Type B pancreatic cell (in vitro differentiated cells): ENCODE data around the gene MMP28. TPM values are rescaled to one million over a fixed set of nuclear protein-coding genes. Genes with fewer than 3 reads are reported as not detected.

Experiments used
- DNase-seq: peaks from one replicate; pipeline ENCODE4 v3.0.0; 2021; ENCODE audit warnings: mixed read lengths; ENCODE audit not compliant: unreplicated experiment; ENCODE audit errors: extremely low spot score
- H3K27ac Mint-ChIP-seq: 2 replicates; pipeline ENCODE4 v1.8.0; 2021; ENCODE audit warnings: mild to moderate bottlenecking, mixed read lengths
- H3K27me3 Mint-ChIP-seq: 2 replicates; pipeline ENCODE4 v1.8.0; 2021; ENCODE audit warnings: mixed read lengths
- H3K36me3 Mint-ChIP-seq: 2 replicates; pipeline ENCODE4 v1.8.0; 2021; ENCODE audit warnings: mixed read lengths
- H3K4me1 Mint-ChIP-seq: one replicate; pipeline ENCODE4 v1.8.0; 2021; ENCODE audit warnings: mixed read lengths; ENCODE audit not compliant: unreplicated experiment
- H3K4me3 Mint-ChIP-seq: 2 replicates; pipeline ENCODE4 v1.8.0; 2021; ENCODE audit warnings: mild to moderate bottlenecking, mixed read lengths
- H3K9me3 Mint-ChIP-seq: 2 replicates; pipeline ENCODE4 v1.8.0; 2021; ENCODE audit warnings: mixed read lengths
- total RNA-seq: library from RNA; stranded (reverse); gene quantifications from 2 replicates; pipeline ENCODE4 v1.2.1, GENCODE V29; 2021; ENCODE audit warnings: low replicate concordance
- TF ChIP-seq, protein P1 (sequence below): fragments of 200-600 bp; sonication (generic); conservative IDR thresholded peaks from 2 replicates; pipeline ENCODE4 v1.5.0; 2021; ENCODE audit warnings: antibody characterized with exemption, mild to moderate bottlenecking

The MMP28 gene
- total RNA-seq, 1 donor from 2014 or later = 0.97 TPM

DNA sequence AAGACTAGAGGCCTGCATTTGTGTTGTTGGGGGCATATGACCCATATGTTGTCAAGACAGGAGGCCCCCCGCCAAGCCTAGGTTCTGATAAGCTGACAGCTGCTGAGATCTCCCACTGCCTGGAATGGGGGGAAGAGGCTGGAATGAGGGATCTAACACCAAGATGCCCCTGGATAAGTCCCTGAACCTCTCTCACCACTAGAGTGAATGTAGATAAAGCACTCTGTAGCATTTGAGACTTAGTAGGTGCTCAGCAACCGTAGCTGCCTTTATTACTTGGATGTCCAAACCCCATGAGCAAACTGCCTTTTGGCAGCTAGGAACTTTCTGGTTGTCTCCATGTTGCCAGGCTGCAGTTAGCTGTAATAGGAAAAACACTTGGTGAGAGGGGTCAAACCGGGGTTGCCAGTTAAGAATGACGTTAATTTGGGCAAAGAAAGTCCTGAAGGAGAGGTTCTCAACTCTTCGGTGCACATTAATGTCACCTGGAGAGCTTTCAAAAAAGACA is 68.4 kb downstream of the MMP28 start:
- Mint-ChIP-seq H3K36me3 (peaks cover 11% of the 10 kb centered on the region), H3K4me1 (peaks cover 54% of the 10 kb centered on the region), H3K9me3 (no peaks in the 10 kb centered on the region), H3K4me3 (peak overlapping the region; percentile 26), H3K27me3 (peaks cover 10% of the 10 kb centered on the region), H3K27ac (peak overlapping the region; percentile 21)
- TF ChIP-seq, protein P1, sequence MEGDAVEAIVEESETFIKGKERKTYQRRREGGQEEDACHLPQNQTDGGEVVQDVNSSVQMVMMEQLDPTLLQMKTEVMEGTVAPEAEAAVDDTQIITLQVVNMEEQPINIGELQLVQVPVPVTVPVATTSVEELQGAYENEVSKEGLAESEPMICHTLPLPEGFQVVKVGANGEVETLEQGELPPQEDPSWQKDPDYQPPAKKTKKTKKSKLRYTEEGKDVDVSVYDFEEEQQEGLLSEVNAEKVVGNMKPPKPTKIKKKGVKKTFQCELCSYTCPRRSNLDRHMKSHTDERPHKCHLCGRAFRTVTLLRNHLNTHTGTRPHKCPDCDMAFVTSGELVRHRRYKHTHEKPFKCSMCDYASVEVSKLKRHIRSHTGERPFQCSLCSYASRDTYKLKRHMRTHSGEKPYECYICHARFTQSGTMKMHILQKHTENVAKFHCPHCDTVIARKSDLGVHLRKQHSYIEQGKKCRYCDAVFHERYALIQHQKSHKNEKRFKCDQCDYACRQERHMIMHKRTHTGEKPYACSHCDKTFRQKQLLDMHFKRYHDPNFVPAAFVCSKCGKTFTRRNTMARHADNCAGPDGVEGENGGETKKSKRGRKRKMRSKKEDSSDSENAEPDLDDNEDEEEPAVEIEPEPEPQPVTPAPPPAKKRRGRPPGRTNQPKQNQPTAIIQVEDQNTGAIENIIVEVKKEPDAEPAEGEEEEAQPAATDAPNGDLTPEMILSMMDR = no peak
- DNase-seq = no peak

DNA sequence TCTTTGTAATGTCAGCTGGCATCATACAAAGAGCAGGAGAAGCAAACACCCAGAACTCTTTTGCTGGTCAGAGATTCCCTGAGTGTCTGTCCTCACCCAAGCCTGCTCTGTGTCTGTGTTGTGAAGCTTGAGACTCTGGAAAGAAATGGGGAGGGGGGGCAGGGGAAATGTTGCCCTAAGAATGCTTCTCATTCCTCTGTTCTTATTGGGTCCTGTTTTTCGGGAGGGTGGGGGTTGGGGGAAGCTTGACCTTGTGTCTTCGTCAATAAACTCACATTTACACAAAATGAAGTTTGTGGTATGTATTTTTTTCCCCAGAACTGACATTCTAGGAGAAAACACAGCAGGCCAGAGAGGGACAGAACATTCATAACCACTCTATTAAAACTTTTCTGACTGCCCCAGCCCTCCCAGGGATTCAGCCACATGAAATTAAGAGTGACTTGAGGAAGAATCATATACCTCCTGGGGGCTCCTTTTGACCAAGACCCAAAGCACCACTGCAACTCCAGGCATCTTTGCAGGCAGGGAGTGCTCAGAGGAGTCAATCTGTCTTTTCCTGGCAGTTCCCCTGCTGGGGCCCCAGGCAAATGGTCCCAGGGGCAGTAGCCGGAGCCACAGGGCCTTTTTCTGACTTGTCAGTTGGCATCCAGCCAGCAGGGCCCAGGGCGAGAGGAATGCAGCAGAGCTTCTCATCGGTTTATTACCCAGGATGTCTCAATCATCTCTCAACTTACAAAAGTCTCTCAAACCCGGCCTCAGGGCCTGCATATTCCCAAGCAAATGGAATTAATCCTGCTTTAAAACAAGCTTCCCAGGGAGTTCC is 69.1 kb downstream of the MMP28 start:
- Mint-ChIP-seq H3K36me3 (peaks cover 15% of the 10 kb centered on the region), H3K4me1 (peaks cover 54% of the 10 kb centered on the region), H3K9me3 (no peaks in the 10 kb centered on the region), H3K27ac (peak overlapping the region; percentile 21), H3K27me3 (peaks cover 10% of the 10 kb centered on the region), H3K4me3 (peak overlapping the region; percentile 67)
- peak; percentile 86 for DNase-seq
- TF ChIP-seq, protein P1 = no peak

DNA sequence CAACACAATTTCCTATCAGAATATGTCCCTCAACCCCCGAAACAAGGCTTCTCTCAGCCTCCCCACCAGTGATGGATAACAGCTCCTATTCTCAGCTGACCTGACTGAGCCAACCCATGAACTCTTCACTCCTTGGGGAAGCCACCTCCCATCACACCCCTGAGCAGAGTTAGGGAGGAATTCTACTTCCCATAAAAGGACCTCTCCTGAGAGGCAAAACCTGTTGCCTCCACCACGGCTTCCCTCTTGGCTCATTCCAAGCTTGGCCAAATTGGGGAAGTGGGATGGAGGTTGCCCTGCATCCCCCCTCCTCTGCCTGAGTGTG is 69.7 kb downstream of the MMP28 start:
- TF ChIP-seq, protein P1 = no peak
- DNase-seq = no peak
- Mint-ChIP-seq H3K4me3 (peak overlapping the region; percentile 67), H3K27me3 (peaks cover 5% of the 10 kb centered on the region), H3K9me3 (no peaks in the 10 kb centered on the region), H3K4me1 (peaks cover 49% of the 10 kb centered on the region), H3K27ac (peak overlapping the region; percentile 11), H3K36me3 (peaks cover 17% of the 10 kb centered on the region)

DNA sequence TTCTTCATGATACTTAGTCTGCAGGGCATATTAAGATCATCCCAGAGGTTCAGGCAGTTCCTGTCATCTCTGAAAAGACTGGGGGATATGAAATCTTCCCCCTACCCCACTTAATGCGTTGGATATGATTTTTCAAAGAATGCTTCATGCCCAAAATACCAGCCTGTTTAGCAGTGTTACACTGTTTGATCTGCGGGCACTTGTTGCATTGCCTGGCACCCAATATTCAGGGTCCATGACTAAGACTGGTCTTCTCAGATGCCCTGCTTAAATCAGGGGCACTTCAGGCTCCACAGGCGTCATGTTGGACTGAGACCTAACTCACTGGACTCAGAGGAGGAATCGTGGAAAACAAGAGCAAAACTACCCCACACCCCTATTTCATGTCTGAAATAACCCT is 70.4 kb downstream of the MMP28 start:
- no peaks in the 10 kb centered on the region for H3K27me3 Mint-ChIP-seq
- no peak for DNase-seq
- TF ChIP-seq, protein P1 = no peak
- H3K36me3 Mint-ChIP-seq = peaks cover 21% of the 10 kb centered on the region
- H3K4me3 Mint-ChIP-seq = no peak overlapping the region
- no peak overlapping the region for H3K27ac Mint-ChIP-seq
- H3K4me1 Mint-ChIP-seq = peaks cover 44% of the 10 kb centered on the region
- no peaks in the 10 kb centered on the region for H3K9me3 Mint-ChIP-seq

DNA sequence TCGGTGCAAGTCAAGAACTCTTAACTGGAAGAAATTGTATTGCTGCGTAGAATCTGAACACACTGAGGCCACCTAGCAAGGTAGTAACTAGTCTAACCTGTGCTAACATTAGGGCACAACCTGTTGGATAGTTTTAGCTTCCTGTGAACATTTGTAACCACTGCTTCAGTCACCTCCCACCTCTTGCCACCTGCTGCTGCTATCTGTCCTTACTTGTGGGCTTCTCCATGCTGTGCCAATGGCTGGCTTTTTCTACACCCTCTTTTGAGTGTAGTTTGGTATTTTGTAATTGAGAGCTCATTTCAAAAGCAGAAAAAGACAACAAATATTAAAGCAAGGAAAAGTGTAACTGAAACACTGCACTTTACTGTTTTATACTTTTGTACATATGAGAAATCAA is 71.7 kb downstream of the MMP28 start:
- no peak overlapping the region for H3K4me3 Mint-ChIP-seq
- H3K9me3 Mint-ChIP-seq = no peaks in the 10 kb centered on the region
- no peak overlapping the region for H3K27ac Mint-ChIP-seq
- no peaks in the 10 kb centered on the region for H3K27me3 Mint-ChIP-seq
- H3K36me3 Mint-ChIP-seq = peaks cover 28% of the 10 kb centered on the region
- H3K4me1 Mint-ChIP-seq = peaks cover 35% of the 10 kb centered on the region
- no peak for DNase-seq
- TF ChIP-seq, protein P1 = no peak
